Transverse colon (tissue), 3 donors: ENCODE measurements around the gene KREMEN1.

Experiments used
- POLR2A ChIP-seq: fragments of 450-650 bp; IDR thresholded peaks from one replicate; pipeline ENCODE4 v1.6.1; 2016; ENCODE audit warnings: antibody characterized with exemption, mild to moderate bottlenecking, moderate library complexity
- TF ChIP-seq, protein P1 (sequence below), 5 experiments: fragments of 200-600 bp in 3 of 5; fragments of 450-650 bp in 2 of 5; sonication (generic) in 3 of 5; IDR thresholded peaks; 1 replicate in 2 of 5; 2 replicates in 3 of 5; pipeline ENCODE4 v1.5.1; 2016 to 2017; ENCODE audit warnings: antibody characterized with exemption in 5 of 5, inconsistent platforms in 3 of 5, mild to moderate bottlenecking in 2 of 5, moderate library complexity in 1 of 5

DNA sequence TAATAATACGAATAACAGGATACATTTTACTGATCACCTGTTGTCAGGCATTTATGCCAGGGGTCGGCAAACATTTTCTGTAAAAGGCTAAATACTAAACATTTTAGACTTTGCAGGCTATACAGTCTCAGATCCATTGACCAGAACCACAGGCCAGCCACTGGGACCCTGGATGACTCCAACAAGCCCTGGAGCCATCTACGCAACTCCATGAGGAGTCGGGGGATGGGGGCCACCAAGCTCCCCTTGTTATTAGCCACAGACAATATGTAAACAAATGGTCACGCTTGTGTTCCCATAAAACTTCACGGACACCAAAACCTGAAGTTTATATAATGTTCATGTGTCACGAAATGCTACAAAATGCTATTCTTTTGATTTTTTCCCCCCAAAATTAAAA lies 78.5 kb downstream of the KREMEN1 start:
- TF ChIP-seq POLR2A: no peak
- TF ChIP-seq, protein P1, sequence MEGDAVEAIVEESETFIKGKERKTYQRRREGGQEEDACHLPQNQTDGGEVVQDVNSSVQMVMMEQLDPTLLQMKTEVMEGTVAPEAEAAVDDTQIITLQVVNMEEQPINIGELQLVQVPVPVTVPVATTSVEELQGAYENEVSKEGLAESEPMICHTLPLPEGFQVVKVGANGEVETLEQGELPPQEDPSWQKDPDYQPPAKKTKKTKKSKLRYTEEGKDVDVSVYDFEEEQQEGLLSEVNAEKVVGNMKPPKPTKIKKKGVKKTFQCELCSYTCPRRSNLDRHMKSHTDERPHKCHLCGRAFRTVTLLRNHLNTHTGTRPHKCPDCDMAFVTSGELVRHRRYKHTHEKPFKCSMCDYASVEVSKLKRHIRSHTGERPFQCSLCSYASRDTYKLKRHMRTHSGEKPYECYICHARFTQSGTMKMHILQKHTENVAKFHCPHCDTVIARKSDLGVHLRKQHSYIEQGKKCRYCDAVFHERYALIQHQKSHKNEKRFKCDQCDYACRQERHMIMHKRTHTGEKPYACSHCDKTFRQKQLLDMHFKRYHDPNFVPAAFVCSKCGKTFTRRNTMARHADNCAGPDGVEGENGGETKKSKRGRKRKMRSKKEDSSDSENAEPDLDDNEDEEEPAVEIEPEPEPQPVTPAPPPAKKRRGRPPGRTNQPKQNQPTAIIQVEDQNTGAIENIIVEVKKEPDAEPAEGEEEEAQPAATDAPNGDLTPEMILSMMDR (IDR thresholded peaks at IDR 0.05): no peak
